Urothelium cell line (cell line): ENCODE measurements around the gene MGARP.
A peak's percentile ranks its signal among the peaks of the same experiment; 100 is the strongest.

Experiments used
- DNase-seq: peaks from one replicate; pipeline ENCODE4 v3.0.0; 2011; ENCODE audit warnings: low spot score, mixed read lengths
- FAIRE-seq: peaks from 2 replicates; lab custom pipeline; 2011; peaks lifted over from hg19 to GRCh38; lab: Jason Lieb, UNC

MGARP gene

DNA sequence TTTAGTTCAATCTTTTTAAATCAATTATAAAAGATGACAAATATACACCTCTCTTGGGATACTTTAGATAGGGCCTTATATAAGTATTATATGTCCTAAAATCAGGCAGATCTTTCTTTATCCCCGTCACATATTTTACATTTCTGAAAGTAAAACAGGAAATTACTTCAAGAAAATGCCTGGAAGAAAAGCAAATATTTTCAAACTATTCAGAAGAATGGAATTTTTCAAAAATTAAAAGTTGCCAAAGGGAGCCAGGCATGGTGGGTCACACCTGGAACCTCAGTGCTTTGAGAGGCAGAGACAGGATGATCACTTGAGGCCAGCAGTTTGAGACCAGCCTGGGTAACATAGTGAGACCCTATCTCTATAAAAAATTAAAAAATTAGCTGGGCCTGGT lies 34.4 kb downstream of the MGARP start:
- DNase-seq (no peak), FAIRE-seq (no peak)

DNA sequence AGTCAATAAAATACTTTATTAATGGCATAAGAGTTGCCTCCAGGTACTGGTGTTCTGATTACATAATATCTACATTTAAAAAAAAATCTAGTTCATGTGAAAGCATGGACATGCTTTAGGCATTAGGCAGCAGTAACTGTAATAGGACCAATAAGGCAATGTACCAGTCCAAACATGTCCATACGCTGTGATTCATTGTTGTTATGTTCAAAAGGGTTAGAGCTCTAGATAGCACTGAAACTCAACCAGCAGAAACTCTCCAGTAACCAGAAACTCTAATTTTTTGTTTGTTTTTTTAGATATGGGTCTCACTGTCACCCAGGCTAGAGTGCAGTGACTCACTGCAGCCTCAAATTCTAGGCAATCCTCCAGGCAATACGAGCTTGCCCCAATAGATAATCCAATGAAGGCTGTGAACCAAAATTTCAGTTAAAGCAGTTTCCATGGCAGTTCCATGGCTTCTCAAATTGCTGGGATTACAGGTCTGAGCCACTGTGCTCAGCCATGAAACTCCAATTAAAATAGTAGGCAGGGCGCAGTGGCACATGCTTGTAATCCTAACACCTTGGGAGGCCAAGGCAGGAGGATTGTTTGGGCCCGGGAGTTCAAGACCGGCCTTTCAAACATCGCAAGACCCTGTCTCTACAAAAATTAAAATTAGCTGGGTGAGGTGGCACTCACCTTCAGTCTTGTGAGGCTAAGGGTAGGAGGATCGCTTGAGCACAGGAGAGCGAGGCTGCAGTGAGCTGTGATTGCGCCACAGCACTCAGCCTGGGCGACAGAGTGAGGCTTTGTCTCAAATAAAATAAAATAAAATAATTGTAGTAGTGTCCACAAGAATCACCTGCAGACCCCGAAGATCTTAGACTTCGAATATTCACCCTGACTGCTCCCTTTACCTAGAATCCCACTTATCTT lies 36.3 kb downstream of the MGARP start:
- FAIRE-seq (no peak), DNase-seq (peak; percentile 54)

DNA sequence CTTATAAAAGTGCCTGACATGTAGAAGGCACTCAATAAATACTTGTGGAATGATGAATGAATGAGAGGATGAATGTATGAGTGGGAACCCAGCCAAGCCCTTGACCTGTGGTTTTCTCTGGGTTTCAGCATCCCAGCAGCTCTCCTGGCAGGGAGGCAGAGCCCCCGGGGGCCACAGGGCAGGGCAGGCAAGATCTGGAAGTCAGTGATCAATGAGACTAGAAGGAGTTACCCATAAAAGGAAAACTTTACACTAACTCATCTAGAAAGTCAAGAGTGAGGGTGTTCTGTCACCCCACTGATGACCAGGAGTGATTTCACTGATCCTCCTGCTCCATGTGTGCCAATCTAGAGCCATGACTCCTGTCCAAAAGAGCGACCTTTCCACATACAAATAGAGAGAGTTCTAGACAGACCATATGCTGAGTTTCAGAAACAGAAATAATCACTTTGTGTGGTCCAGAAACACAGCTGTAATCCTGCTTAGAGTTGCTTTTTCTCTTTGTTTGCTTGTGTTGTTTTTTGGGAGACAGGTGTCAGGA lies 37.4 kb downstream of the MGARP start:
- FAIRE-seq, result no peak
- DNase-seq, result peak; percentile 52

DNA sequence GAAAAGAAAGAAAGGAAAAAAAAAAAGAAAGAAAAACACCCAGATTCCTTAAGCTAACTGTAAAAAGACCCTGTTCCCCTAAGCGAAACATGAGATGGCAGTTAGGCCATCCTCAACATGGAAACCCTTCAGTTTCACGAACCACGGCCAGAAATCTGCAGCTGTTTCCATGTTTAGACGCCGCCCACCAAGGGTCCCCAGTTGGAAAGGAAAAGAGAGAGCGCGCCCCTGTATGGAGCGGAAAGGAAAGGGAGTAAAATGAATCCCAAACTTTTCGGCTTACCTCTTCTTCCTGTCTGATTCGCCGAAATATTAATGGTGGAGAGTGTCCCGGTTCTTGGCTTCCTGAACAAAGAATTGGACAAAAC lies 38.3 kb downstream of the MGARP start:
- FAIRE-seq, result no peak

DNA sequence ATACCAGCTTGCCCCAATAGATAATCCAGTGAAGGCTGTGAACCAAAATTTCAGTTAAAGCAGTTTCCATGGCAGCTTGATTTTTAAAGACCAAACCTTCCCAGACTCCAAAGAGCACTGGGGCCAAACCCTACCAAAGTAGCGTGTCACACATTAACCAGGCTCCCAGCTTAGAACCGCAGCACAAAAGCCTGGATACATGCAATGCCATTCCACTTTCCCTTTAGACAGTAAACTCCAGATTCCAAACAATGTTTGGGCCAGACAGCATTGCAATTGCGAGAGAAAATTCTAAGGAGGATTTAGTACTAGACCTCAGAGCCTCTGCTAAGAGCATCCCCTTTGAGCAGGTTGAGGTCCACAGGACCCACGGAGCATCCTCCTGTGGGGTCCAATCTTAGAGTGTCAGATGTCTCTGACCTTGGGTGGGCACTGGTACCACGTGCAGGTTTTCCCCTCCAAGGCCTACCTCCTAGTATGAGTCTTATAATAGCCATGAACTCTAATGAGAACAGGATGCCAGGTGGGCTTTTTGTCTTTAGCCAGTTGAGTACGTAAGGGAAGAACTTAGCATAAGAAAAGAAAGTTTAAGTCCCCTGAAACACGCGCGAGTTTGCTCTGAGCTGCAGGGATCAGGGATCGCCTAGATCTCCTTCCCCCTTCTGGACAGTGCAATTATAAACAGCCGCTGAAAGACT lies 38.8 kb downstream of the MGARP start:
- no peak for DNase-seq
- FAIRE-seq, result no peak

More for the DNA sequence above, 38.3 kb downstream of the MGARP start:
- DNase-seq, result no peak

DNA sequence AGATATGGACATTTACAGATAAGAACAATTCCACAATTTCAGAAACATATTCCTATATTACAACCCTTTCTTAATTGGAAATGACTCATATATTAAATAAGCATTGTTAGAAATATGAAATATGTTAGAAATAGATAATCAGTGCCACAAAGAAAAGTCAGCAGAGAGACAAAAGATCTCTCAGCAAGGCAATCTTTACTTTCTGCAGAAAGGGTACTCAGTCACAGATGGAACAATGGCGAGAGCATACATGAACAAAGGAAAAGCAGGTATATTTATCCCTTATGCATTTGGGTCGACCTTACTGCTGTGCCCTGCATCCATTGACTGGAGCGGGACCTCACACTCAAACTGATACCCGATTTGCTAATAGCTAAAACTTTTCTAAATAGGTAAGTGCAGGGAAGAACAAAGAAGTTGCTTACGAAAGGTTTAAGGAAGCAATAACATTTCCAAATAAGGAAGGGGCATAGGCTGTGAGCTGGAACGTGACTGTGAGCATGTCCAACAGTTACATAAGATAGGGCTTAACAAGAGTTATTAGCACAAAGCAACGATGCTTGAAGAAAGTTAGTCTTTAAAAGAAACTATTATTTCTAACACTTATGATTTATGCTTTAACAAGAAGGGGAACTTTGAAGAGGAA lies 40.8 kb downstream of the MGARP start:
- no peak for FAIRE-seq

DNA sequence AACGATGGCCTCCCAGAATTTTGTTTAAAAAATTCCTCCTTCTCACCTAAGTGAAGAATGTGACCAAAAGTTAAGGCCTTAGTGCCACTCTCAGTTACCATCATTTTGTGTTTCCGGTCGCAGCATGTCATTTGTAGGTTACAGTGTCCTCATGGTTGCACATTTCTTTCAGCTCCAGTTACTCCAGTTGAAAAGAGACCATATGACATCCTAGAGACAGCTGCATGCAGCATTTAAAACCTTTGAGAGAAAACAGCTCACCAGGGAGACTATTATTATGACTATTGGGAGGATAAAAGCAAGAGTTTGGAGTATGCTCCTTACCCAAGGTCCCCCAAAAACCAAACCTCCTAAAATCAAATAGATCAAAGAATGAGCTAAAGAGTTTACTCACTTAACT lies 45.8 kb downstream of the MGARP start:
- no peak for DNase-seq
- FAIRE-seq, result no peak

More for the DNA sequence above, 40.8 kb downstream of the MGARP start:
- DNase-seq, result no peak

DNA sequence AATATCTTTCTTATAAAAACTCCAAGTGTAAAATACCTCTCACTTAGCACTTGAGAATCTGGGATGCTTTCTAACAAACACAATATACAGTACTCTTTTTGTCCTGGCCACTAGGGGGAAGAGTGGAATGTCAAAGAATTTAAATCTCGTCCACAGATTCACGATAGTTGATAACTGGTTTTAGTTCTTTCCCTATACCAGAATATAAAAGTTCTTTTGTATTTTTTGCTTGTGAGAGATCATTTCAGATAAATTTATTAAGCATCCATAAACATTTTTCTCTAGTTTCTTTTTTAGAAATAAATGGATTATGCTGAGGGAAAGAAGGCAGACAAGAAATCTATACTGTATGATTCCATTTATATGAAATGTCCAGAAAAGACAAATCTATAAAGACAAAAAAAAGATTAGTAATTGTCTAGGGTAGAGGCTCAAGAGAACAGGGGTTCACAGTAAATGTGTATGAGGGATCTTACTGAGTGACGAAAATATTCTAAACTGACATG lies 50.4 kb downstream of the MGARP start:
- FAIRE-seq (no peak), DNase-seq (no peak)

DNA sequence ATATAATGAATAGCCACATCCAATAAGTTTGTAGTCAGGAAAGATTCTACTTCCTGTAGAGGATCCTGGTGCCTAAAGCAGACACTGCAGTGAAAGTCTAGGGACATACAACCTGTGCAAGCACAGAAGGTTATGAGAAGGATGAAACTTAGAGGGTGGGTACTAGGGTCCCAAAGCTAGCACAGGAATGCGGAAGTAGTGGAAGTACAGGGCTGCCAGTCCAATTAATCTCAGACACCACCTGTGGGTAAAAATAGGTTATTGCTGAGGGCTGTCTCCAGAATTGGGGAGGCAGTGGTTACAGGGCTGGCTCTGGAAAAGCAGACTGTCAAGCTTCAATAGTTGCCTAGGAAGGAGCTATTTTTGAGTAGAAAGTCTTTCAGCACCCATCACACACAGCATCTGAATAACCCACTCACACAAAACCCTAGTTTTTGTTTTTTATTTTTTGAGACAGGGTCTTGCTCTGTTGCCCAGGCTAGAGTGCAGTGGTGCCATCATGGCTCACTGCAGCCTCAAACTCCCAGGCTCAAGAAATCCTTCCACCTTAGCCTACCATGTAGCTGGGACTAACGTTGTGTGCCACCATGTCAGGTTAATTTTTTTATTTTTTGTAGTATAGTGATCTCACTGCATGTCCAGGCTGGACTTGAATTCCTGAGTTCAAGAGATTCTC lies 52.2 kb downstream of the MGARP start:
- FAIRE-seq, result no peak
- no peak for DNase-seq

DNA sequence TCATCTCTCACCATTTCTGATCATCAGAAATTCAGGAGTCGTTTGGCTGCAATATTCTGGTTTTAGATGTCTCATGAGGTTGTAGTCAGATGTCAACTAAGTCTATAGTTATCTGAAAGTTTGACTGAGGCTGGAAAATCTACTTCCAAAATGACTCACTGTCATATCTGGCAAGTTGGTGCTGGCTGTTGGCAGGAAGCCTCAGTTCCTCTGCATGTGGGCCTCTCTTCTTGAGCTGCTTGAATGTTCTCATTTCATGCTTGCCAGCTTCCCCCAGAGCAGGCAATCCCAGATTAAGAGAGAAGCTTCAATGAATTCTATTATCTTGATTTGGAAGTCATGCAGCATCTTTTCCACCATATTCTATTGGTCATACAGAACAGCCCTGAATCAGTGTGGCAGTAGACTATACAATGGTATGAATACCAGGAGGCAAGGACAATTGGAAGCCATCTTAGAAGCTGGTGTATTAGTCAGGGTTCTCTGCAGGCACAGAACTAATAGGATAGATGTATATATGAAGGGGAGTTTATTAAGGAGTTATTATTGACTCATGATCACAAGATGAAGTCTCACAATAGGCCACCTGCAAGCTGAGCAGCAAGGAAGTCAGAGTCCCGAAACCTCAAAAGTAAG lies 56.2 kb downstream of the MGARP start:
- no peak for FAIRE-seq
- no peak for DNase-seq

DNA sequence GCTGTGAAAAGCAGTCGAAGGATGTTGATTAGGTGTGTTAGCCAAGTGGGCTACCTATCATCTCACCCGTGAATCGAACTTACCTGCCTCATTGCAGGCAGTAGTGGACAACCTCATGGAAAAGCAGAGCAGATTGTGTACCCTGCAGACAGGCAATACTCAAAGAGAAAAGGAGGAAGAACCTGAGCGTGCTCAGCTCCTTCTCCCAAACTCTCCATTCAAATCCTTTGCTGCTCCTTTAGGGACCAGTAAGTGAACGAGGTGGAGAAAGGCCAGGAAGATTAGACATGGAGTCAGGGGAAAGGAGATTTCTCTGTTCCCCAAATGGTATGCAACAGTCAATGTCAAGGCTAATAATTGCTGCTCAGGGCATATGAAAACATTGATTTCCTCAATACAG lies 57.8 kb downstream of the MGARP start:
- DNase-seq (no peak), FAIRE-seq (no peak)

DNA sequence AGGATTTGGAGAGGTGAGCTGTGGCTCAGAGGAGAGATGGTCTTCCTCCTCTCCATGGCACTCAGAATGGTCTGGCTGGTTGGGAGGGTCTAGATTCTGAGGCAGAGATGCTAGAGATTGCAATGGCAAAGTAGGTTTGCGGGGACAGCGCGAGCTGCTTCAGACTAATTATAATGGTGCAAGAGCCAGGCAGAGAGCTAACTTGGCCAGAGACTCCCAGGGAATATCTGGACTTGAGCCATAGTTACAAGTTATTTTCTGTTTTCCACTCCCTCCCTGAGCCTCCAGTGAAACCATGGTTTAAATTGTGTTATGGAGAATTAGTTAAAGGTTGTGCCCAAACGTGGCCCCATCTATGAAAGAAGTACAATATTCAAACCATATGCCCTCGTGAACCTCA lies 58.3 kb downstream of the MGARP start:
- DNase-seq (no peak), FAIRE-seq (no peak)

DNA sequence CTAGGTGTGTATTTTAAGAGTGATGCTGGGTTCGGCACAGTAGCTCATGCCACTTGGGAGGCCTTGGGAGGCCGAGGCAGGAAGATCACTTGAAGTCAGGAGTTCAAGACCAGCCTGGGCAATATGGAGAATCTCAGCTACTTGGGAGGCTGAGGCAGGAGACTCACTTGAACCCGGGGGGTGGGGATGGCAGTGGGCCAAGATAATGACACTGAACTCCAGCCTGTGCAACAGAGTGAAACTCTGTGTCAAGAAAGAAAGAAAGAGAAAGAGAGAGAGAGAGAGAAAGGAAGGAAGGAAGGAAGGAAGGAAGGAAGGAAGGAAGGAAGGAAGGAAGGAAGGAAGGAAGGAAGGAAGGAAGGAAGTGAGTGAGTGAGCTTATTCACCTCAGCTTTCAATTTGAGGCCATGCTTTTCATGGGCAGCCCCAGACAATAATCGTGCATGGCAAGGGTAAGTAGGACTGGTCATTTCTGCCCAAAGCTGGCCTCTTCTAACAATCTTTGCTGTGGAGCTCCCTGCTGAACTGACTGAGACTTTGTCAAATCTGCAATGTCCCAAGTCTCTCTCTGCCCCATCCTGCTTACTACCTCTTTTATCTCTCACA lies 60.5 kb downstream of the MGARP start:
- FAIRE-seq (no peak), DNase-seq (no peak)
